GM19099 (cell line): ENCODE results near the gene TJAP1.

Experiments
- POLR2A ChIP-seq: IDR thresholded peaks from 3 replicates; pipeline ENCODE4 v1.6.1; 2011; ENCODE audit warnings: low read depth; ENCODE audit not compliant: insufficient read length; ENCODE audit errors: extremely low read depth

Gene TJAP1

GRCh38 chr6:43493230-43493629 is 15.9 kb downstream of the TJAP1 start:
- TF ChIP-seq POLR2A: no peak

- TF ChIP-seq POLR2A: no peak
These were observed 16.5 kb downstream of the TJAP1 start for GRCh38 chr6:43493833-43494232.

- TF ChIP-seq POLR2A: no peak
These were observed 17.0 kb downstream of the TJAP1 start for GRCh38 chr6:43494321-43494720.

GRCh38 chr6:43494766-43495165 is 17.4 kb downstream of the TJAP1 start:
- no peak for TF ChIP-seq POLR2A

- TF ChIP-seq POLR2A: no peak
These were observed 18.1 kb downstream of the TJAP1 start for GRCh38 chr6:43495409-43495941.

- TF ChIP-seq POLR2A: no peak
These were observed 19.2 kb downstream of the TJAP1 start for GRCh38 chr6:43496370-43497128.

- TF ChIP-seq POLR2A: no peak
These were observed 19.7 kb downstream of the TJAP1 start for GRCh38 chr6:43497129-43497396.

- no peak for TF ChIP-seq POLR2A
These were observed 20.3 kb downstream of the TJAP1 start for GRCh38 chr6:43497689-43498088.

GRCh38 chr6:43499028-43499815 is 21.9 kb downstream of the TJAP1 start:
- no peak for TF ChIP-seq POLR2A

GRCh38 chr6:43500921-43501320 is 23.6 kb downstream of the TJAP1 start:
- no peak for TF ChIP-seq POLR2A

GRCh38 chr6:43502666-43503065 is 25.3 kb downstream of the TJAP1 start:
- TF ChIP-seq POLR2A: no peak

GRCh38 chr6:43503443-43503842 is 26.1 kb downstream of the TJAP1 start:
- no peak for TF ChIP-seq POLR2A

GRCh38 chr6:43504756-43505593 is 27.6 kb downstream of the TJAP1 start:
- no peak for TF ChIP-seq POLR2A

- TF ChIP-seq POLR2A: no peak
These were observed 28.3 kb downstream of the TJAP1 start for GRCh38 chr6:43505718-43506117.

- no peak for TF ChIP-seq POLR2A
These were observed 28.8 kb downstream of the TJAP1 start for GRCh38 chr6:43506171-43506570.
